Measurements from ENCODE around the gene DIAPH3.

DIAPH3 gene

GRCh38 chr13:59750860-59751259 lies 412.9 kb downstream of the DIAPH3 start:
- DNase-seq: no peak

GRCh38 chr13:59748046-59748445 lies 415.7 kb downstream of the DIAPH3 start:
- DNase-seq: no peak

DNA sequence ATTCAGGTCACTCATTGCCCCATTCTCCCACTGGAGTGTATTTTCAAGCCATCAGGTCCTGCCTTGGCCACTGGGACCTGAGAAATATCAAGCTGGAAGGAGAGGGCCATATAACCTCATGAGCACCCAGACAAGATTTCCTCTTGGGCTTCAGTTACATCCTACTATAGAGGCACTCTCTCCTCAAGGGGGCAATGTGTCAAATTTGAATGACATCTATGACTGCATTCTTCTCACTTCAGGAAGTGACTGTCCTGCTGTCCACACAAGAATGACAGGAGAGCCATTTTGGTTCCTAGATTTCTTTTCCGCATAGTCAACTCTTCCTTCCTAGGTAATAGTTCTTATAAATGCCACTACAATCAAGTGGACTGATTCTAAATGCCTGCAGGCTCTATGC lies 416.2 kb downstream of the DIAPH3 start:
- DNase-seq: no peak

DNA sequence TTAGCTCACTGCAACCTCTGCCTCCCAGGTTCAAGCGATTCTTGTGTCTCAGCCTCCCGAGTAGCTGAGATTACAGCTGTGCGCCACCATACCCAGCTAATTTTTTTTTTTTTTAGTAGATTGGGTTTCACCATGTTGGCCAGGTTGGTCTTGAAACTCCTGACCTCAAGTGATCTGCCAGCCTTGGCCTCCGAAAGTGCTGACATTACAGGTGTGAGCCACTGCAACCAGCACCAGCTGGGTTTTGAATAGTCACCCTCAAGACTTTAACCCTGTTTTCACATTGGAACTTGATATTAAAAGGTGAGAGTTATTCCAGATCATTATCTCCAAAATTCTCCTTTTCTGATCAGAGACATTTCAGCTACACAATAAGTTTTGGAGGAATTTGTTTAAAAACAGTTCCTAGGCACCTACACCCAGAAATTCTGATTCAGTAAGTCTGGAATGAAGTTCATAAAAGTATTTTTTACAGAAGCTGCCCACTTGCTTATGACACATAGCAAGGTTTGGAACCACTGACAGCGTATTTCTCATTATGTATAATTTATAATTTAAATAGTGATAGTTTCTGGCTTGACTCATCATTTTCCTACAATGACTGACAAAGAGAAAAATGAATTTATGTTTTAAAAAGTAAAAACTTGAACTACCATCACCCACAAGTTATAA lies 417.3 kb downstream of the DIAPH3 start:
- DNase-seq: no peak

- no peak for DNase-seq
Measured at GRCh38 chr13:59745392-59745788, 418.3 kb downstream of the DIAPH3 start.

- no peak for DNase-seq
Measured at GRCh38 chr13:59744747-59745391, 418.9 kb downstream of the DIAPH3 start.

DNA sequence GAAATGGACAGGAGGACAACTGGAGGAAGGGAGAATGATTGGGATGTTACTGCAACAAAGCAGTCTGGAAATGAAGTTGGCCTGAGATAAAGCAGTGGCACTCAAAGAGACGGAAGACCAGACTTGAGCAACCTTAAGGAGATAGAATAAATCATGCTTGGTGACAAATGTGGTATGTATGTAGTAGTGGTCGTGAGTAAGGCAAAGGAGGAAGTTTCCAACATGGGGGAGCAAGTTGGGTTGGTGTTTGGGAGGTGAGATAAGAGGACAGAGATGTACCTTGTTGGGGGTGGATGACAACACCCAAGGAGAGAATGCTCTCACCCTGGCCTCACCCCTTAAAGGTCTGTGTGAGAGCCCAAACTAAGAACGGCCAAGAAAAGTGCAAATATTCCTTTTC lies 420.5 kb downstream of the DIAPH3 start:
- no peak for DNase-seq

- DNase-seq: no peak
Measured at GRCh38 chr13:59742467-59742866, 421.3 kb downstream of the DIAPH3 start.

- DNase-seq: no peak
Measured at GRCh38 chr13:59738921-59739320, 424.8 kb downstream of the DIAPH3 start.

GRCh38 chr13:59734393-59734792 lies 429.3 kb downstream of the DIAPH3 start:
- DNase-seq: no peak

DNA sequence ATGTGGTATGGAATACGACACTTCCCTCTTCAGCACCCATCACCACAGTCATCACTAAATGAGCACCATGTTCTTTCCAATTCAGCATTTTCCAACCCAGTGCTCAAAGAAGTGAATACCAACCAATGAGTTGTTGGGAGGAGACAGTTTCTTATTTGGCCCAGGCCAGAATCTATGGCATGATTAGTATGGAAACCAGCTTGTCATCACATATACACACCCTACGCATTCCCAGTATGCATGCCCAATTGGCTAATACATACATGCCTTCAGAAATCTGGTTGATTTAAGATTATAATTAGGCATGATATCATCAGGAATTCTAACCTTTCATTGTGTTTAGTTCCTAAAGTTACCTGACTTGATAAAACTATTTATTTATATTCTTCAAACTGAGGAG lies 430.0 kb downstream of the DIAPH3 start:
- DNase-seq: no peak

GRCh38 chr13:59730026-59730425 lies 433.7 kb downstream of the DIAPH3 start:
- no peak for DNase-seq

DNA sequence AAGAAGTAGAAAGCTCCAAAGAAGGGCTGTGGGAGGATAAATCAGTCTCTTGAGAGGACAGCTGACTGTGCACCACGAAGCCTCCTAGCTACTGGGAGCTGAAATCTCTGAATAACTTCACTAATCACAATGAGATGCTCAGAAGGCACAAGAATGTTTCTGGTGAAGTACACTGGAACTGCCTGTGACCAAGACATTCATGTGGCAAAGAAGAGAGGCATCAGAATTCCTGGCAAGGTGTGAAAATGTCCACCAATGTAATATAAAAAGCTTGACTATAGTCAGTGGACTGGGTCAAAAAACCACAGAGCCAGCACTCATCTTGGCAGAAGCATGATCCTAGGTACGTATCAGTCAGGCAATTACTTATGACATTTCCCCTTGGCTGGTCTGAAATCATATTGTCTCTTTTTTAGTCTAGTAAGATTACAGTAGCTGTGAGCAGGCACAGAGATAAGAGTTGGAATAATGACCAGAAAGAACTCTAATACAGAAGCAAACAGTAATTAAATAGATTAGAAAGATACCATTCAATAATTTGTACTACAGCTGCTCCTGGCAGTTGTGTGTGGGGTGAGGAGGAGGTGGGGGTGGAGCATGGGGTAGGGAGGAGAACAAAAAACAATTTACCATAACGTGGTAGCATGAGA lies 434.7 kb downstream of the DIAPH3 start:
- no peak for DNase-seq

DNA sequence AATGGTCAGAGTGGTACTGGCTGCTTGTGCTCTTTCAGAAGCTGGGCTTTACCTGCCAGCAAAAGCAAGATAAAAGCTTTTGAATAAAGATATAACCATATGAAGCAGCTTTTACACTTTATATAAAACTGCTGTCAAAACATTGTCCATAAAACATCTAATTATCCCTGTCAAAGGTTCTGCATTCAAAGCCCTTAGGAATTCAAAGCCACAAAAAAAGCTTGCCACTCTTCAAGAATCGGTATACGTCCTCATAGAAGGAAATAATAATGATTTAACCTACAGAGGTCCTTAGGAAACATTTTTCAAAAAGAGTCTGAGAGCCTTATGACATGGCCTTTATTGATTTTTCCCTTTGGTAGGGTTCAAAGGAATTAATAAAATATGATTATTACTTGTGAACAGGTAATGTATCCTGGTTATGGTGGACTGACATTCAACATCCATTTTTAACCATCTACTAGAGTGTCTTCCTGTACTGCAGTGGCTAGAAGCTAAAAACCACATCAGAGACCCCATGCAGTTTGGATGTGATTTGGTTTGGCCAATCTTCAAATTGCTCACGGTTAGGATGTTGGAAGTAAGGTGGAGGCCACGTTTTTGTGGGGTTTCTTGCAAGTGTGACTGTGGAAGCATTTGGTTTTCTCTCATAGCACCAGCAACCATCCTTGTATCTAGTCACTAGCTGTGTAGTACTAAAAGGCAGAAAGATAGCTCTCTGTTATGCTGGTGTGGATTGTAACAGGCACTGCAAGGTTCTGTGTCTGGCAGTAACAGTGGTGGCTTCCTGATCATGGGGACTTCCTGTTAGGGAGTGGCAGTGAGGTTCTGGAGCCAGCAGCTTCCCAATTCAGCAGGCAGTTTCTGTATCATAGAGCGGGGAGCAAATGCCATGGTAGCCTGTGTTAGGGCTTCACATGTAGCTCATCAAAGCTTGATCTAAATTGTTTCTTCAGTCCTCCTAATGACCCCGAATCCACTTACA lies 441.5 kb downstream of the DIAPH3 start:
- DNase-seq: no peak

- DNase-seq: no peak
Measured at GRCh38 chr13:59715611-59716010, 448.1 kb downstream of the DIAPH3 start.

DNA sequence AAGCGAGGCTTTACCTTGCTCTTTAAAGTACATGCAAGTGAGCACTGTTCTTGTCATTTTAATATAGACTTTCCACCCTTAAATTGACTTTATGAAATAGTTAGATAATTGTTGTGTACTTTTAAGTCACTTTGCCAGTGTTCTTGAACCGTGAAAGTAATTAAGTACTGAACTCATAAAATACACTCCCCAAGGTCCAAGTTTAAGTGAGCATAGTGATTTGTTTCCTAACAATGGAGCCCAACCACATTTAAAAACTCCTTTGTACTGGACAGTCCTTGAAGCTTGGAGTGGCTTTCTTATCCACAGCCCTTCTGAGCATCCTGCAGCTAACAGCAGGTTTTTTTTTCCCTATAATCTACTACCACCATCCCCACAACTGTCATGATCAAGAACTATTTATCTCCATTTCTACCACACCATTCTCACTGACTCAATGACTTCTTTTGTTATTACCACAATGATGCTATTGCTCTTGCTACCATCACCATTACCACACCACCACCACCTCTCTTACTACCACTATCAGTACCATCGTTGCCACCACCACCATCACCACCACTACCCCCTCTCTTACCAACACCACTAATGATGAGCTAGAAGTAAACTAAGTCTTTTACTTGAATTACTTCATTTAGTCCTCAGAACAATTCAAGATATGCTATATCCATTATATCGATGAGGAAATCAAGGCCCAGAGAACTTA lies 452.6 kb downstream of the DIAPH3 start:
- no peak for DNase-seq

DNA sequence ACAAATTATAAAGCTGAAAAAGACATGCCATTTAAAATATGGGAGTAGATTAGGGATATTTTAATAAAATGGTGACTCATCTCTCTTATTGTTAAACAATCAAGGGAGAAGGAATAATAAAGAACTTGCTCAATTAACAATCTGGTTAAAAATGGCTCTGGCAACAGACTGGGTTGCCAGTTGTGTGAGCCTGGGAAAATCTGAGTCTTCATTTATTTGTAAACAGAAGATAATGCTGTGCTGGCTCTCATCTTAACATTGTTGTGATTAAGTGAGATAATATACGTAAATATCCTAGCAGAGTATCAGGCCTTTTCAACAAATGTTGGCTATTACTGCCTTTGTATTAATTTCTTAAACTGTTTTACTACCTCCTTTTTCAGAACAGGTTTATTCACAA lies 453.3 kb downstream of the DIAPH3 start:
- DNase-seq: no peak

DNA sequence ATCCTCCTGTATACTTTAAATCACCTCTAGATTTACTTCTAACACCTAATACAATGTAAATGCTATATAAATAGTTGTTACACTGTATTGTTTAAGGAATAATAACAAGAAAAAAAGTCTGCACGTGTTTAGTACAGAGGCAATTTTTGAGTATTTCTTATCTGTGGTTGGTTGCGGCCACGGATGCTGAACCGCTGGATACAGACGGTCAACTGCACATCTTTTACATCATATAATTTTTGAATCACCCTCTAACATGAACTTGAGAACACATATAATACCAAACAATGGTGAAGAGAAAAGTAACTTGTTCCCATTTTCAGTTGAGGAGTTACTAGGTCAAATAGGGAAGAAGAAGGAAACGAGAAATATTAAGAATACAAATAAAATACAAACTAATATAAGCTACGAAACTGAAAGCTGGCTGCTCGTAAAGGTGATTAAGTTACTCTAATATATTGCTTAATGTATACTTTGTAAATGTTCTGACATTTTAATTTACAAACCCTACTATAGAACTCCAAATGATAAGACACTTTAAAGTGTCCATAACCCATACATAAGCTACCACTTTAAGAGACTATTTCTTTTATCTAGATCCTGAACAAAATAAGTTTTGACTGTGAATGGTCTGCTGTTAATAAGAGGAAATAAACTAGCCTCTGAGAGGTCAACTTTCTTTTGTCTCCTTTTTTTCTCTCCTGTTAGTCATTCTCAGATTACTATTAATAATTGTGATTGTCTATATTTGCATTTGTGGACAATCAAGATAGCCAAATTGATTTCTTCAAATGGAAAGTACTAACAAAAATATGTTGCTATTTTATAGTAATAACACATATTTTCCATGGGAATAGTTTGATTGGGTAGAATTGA lies 457.4 kb downstream of the DIAPH3 start:
- DNase-seq: no peak

DNA sequence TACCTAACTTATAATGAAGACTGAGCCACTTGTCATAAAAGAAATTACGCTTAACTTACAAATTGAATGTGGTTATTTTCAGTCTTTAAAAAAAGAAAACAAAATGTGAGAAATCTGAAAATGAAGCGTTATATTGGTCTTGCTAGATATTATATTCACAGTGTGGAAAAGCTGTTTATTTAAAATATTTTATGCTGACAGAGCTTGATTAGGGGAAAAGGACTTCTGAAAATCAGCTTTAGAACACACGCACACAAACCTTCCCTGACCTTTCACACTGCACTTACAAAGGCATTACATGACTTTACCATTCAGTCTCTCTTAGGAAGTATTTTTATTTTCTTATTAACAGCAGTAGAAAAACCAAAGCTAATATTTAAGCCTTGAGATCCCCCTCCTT lies 461.5 kb downstream of the DIAPH3 start:
- DNase-seq: no peak

GRCh38 chr13:59701261-59701660 lies 462.5 kb downstream of the DIAPH3 start:
- DNase-seq: no peak

GRCh38 chr13:59700281-59700680 lies 463.4 kb downstream of the DIAPH3 start:
- DNase-seq: no peak

- DNase-seq: no peak
Measured at GRCh38 chr13:59696271-59696670, 467.5 kb downstream of the DIAPH3 start.
